ENCODE results near the gene SLC22A23.

Gene SLC22A23

GRCh38 chr6:3239110-3239830 lies 217.6 kb downstream of the SLC22A23 start:
- no peak for DNase-seq (ENCODE audit: insufficient read length, low spot score)
- TF ChIP-seq CTCF (IDR thresholded peaks at IDR 0.05; ENCODE audit: insufficient read depth, missing control alignments), result no peak
- FAIRE-seq, result no peak

- TF ChIP-seq CTCF (IDR thresholded peaks at IDR 0.05; ENCODE audit: insufficient read depth, missing control alignments), result no peak
- FAIRE-seq, result no peak
Observed at GRCh38 chr6:3237761-3238662, 218.8 kb downstream of the SLC22A23 start.

GRCh38 chr6:3236005-3236404 lies 220.8 kb downstream of the SLC22A23 start:
- TF ChIP-seq CTCF (IDR thresholded peaks at IDR 0.05; ENCODE audit: insufficient read depth, missing control alignments), result no peak
- DNase-seq (ENCODE audit: insufficient read length, low spot score), result no peak
- FAIRE-seq, result no peak

More at GRCh38 chr6:3237761-3238662, 218.8 kb downstream of the SLC22A23 start:
- DNase-seq (ENCODE audit: insufficient read length, low spot score), result no peak

GRCh38 chr6:3235486-3235885 lies 221.4 kb downstream of the SLC22A23 start:
- no peak for DNase-seq (ENCODE audit: insufficient read length, low spot score)
- no peak for FAIRE-seq
- no peak for TF ChIP-seq CTCF (IDR thresholded peaks at IDR 0.05; ENCODE audit: insufficient read depth, missing control alignments)

- DNase-seq (ENCODE audit: insufficient read length, low spot score) (no peak), FAIRE-seq (no peak)
- no peak for TF ChIP-seq CTCF (IDR thresholded peaks at IDR 0.05; ENCODE audit: insufficient read depth, missing control alignments)
Observed at GRCh38 chr6:3233904-3234303, 222.9 kb downstream of the SLC22A23 start.

- DNase-seq (ENCODE audit: insufficient read length, low spot score), result no peak
- no peak for TF ChIP-seq CTCF (IDR thresholded peaks at IDR 0.05; ENCODE audit: insufficient read depth, missing control alignments)
- no peak for FAIRE-seq
Observed at GRCh38 chr6:3233321-3233720, 223.5 kb downstream of the SLC22A23 start.

Measured in D721Med (cell line).